Mucosa of rectum (tissue), 2 donors: ENCODE data around the gene EIF4A3.

Experiments used
- H3K27ac ChIP-seq, 2 donors: one replicate each; pipeline ENCODE4 v1.7.0; 2013; ENCODE audit warnings: inconsistent platforms in 2 of 2, low read depth in 2 of 2, low read length in 2 of 2
- H3K27me3 ChIP-seq, 2 donors: one replicate each; pipeline ENCODE4 v1.7.0; 2013; ENCODE audit warnings: low read length in 2 of 2; ENCODE audit not compliant: control insufficient read depth in 2 of 2, insufficient read depth in 2 of 2
- H3K36me3 ChIP-seq, 2 donors: one replicate each; pipeline ENCODE4 v1.7.0; 2013; ENCODE audit warnings: low read length in 2 of 2; ENCODE audit not compliant: control insufficient read depth in 2 of 2, insufficient read depth in 2 of 2
- H3K4me1 ChIP-seq, 2 donors: one replicate each; pipeline ENCODE4 v1.7.0; 2013; ENCODE audit warnings: low read length in 2 of 2, mild to moderate bottlenecking in 1 of 2; ENCODE audit not compliant: control insufficient read depth in 2 of 2, insufficient read depth in 2 of 2
- H3K4me3 ChIP-seq, 2 donors: one replicate each; pipeline ENCODE4 v1.7.0; 2013; ENCODE audit warnings: low read length in 2 of 2
- H3K9ac ChIP-seq, 2 donors: one replicate each; pipeline ENCODE4 v1.7.0; 2013; ENCODE audit warnings: low read length in 2 of 2, low read depth in 1 of 2, mild to moderate bottlenecking in 1 of 2
- H3K9me3 ChIP-seq, 2 donors: one replicate each; pipeline ENCODE4 v1.7.0; 2013; ENCODE audit warnings: low read length in 2 of 2; ENCODE audit not compliant: control insufficient read depth in 2 of 2
- donor health status: healthy.
- donor health status: Normal muscosa, but diverticular disease.

The EIF4A3 gene

GRCh38 chr17:80147035-80147822 lies at the start of gene EIF4A3:
Gene EIF4A3, minus strand, starts transcription at chr17:80147128. Its CDS starts 167 bp downstream, at chr17:80146961.
- H3K4me3 ChIP-seq = peak within 1 kb of the TSS; percentile 88 to 91
- peaks cover 14 to 18% of the 10 kb centered on the region in 2 donors for H3K4me1 ChIP-seq
- H3K27me3 ChIP-seq = no peaks in the 10 kb centered on the region
- no peaks in the 10 kb centered on the region for H3K9me3 ChIP-seq
- peak within 1 kb of the TSS; percentile 86 to 89 for H3K27ac ChIP-seq
- H3K9ac ChIP-seq = peak within 1 kb of the TSS; percentile 88 to 89
- H3K36me3 ChIP-seq = peaks cover 11 to 12% of the 10 kb centered on the region in 2 donors

- Histone ChIP-seq H3K9ac (no peak overlapping the region), H3K4me3 (no peak overlapping the region), H3K27me3 (peaks cover 0 to 2% of the 10 kb centered on the region in 2 donors), H3K27ac (no peak overlapping the region), H3K4me1 (no peaks in the 10 kb centered on the region), H3K36me3 (no peaks in the 10 kb centered on the region), H3K9me3 (no peaks in the 10 kb centered on the region)
Observed at GRCh38 chr17:80196652-80197051, 49.7 kb upstream of the EIF4A3 start.

GRCh38 chr17:80195671-80196529 lies 49.0 kb upstream of the EIF4A3 start:
- Histone ChIP-seq H3K27ac (no peak overlapping the region), H3K27me3 (peaks cover 0 to 4% of the 10 kb centered on the region in 2 donors), H3K36me3 (no peaks in the 10 kb centered on the region), H3K4me3 (no peak overlapping the region), H3K9me3 (no peaks in the 10 kb centered on the region), H3K9ac (no peak overlapping the region), H3K4me1 (no peaks in the 10 kb centered on the region)

DNA sequence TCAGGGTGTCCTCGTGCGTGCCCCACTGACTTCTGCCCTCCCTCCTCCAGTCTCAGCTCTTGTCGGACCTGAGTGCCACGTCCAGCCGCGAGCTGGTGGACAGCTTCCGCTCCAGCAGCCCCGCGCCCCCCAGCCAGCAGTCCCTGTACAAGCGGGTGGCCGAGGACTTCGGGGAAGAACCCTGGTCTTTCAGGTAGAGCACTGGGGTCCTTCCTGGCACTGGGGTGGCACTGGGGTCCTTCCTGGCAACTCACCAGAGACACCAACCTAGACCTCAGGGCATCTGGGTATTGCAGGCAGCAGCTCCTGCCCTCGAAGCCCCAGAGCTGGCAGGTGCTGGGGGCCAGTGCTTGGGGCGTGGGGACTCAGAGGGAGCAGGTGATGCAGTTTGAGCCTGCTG lies 48.2 kb upstream of the EIF4A3 start:
- H3K4me1 ChIP-seq = no peaks in the 10 kb centered on the region
- H3K27me3 ChIP-seq = peaks cover 0 to 4% of the 10 kb centered on the region in 2 donors
- H3K9ac ChIP-seq = no peak overlapping the region
- no peak overlapping the region for H3K27ac ChIP-seq
- no peak overlapping the region for H3K4me3 ChIP-seq
- H3K9me3 ChIP-seq = no peaks in the 10 kb centered on the region
- H3K36me3 ChIP-seq = no peaks in the 10 kb centered on the region

GRCh38 chr17:80191865-80192661 lies 45.1 kb upstream of the EIF4A3 start:
- Histone ChIP-seq H3K27ac (no peak overlapping the region), H3K4me3 (no peak overlapping the region), H3K9me3 (no peaks in the 10 kb centered on the region), H3K36me3 (no peaks in the 10 kb centered on the region), H3K27me3 (peaks cover 0 to 4% of the 10 kb centered on the region in 2 donors), H3K9ac (no peak overlapping the region), H3K4me1 (peaks cover 0 to 3% of the 10 kb centered on the region in 2 donors)

DNA sequence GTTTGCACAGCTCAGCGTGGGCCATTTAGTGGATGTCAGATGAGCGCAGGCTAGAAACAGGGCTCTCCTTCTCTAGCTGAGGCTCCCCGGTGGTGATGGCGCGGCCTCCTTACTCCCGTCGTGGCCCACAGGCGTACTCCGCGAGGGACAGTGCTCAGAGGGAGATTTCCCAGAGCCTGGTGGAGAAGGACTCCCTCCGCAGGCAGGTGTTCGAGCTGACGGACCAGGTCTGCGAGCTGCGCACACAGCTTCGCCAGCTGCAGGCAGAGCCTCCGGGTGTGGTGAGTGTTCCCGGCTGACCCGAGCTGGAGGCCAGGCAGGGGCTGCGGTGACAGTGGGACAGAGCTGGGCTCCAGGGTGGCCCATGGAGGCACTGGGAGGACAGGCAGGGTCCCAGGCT lies 44.3 kb upstream of the EIF4A3 start:
- Histone ChIP-seq H3K36me3 (no peaks in the 10 kb centered on the region), H3K9me3 (no peaks in the 10 kb centered on the region), H3K4me3 (no peak overlapping the region), H3K27me3 (peaks cover 0 to 4% of the 10 kb centered on the region in 2 donors), H3K9ac (no peak overlapping the region), H3K4me1 (peaks cover 0 to 3% of the 10 kb centered on the region in 2 donors), H3K27ac (no peak overlapping the region)

- H3K27ac ChIP-seq = no peak overlapping the region
- H3K9ac ChIP-seq = no peak overlapping the region
- H3K27me3 ChIP-seq = peaks cover 0 to 3% of the 10 kb centered on the region in 2 donors
- no peaks in the 10 kb centered on the region for H3K9me3 ChIP-seq
- no peaks in the 10 kb centered on the region for H3K36me3 ChIP-seq
- no peak overlapping the region for H3K4me3 ChIP-seq
- H3K4me1 ChIP-seq = peaks cover 0 to 3% of the 10 kb centered on the region in 2 donors
Observed at GRCh38 chr17:80190716-80191115, 43.8 kb upstream of the EIF4A3 start.

DNA sequence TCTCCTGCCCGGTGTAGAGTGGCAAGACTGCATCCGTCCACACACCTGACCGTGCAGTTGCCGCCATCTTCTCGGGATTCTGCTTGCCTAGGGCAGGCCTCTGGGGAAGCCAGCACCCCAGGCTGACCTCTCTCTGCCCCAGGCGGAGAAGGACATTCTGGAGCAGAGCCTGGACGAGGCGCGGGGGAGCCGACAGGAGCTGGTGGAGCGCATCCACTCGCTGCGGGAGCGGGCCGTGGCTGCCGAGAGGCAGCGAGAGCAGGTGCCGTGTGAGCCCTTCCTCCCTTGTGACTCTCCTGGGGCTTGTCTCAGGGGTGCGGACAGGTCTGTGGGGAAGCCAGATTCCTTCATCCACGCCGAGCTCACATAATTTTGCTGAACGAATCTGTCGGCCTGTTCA lies 42.7 kb upstream of the EIF4A3 start:
- H3K36me3 ChIP-seq = no peaks in the 10 kb centered on the region
- no peak overlapping the region for H3K9ac ChIP-seq
- H3K4me3 ChIP-seq = no peak overlapping the region
- peaks cover 0 to 1% of the 10 kb centered on the region in 2 donors for H3K27me3 ChIP-seq
- no peaks in the 10 kb centered on the region for H3K9me3 ChIP-seq
- H3K4me1 ChIP-seq = peaks cover 0 to 3% of the 10 kb centered on the region in 2 donors
- H3K27ac ChIP-seq = no peak overlapping the region

DNA sequence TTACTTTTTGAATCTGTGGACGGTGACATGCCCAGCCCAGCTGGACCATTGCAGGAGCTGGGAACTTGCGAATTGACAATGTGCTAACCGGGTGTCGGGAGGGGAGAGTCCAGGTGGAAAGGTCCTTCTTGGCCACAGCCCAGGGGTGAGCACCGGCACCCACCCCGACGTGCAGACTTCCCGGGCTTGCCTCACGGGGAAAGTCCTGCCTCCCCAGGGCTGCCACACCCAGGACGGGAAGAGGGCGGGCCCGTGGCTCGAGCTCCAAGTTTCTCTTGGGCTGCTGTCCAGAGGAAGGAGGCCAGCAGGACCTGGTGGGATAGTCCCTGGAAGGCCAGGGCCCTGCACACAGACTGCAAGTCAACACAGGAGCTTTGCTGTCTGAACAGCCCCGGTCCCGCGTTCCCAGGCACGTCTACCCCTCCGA lies 40.6 kb upstream of the EIF4A3 start:
- H3K27me3 ChIP-seq = peaks cover 0 to 1% of the 10 kb centered on the region in 2 donors
- H3K27ac ChIP-seq = peak overlapping the region in 1 of 2 donors; percentile 32
- H3K9me3 ChIP-seq = no peaks in the 10 kb centered on the region
- no peaks in the 10 kb centered on the region for H3K36me3 ChIP-seq
- H3K4me3 ChIP-seq = peak overlapping the region; percentile 46 to 53
- peaks cover 0 to 3% of the 10 kb centered on the region in 2 donors for H3K4me1 ChIP-seq
- peak overlapping the region in 1 of 2 donors; percentile 23 for H3K9ac ChIP-seq
